NOMO-1 (cell line): ENCODE results near the gene MED9.
"Not testable (repeated sequence)": the region's sequence is repeated elsewhere in the genome, so short reads cannot be mapped to it uniquely, and the experiment has no call there.

Source experiments
- DNase-seq, 2 experiments: peaks; one replicate each; lab custom pipeline; 2025; ENCODE audit not compliant: unreplicated experiment in 2 of 2; lab: John Stamatoyannopoulos, UW

The MED9 gene

DNA sequence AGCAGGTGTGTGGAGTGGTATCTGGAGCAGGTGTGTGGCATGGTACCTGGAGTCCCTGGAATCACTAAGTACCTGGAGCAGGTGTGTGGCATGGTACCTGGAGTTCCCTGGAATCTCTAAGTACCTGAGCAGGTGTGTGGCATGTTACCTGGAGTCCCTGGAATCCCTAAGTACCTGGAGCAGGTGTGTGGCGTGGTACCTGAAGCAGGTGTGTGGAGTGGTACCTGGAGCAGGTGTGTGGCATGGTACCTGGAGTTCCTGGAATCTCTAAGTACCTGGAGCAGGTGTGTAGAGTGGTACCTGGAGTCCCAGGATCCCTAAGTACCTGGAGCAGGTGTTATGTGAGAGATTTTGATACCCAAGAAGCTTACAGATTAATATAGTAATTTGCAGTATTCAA is 22.1 kb upstream of the MED9 start:
- DNase-seq, result not testable (repeated sequence)

DNA sequence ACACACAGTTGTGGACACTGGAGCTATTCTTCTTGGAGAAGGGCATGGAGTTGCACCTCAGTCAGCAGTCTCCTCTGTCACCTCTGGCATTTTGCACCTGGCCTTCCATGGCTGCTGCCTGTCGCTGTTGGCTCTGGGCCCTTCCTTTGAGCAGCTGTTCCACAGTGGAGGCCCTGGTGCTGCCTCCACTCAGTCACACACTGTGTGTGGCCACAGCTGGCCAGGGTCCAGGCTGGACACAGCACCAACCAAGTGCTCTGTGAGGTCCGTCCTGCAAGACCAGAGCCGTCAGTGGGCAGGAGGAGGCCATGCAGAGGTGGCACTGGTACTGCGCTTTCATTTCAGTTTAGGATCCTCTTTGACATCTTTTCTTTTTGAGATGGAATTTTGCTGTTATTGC is 21.6 kb upstream of the MED9 start:
- DNase-seq, result no peak

DNA sequence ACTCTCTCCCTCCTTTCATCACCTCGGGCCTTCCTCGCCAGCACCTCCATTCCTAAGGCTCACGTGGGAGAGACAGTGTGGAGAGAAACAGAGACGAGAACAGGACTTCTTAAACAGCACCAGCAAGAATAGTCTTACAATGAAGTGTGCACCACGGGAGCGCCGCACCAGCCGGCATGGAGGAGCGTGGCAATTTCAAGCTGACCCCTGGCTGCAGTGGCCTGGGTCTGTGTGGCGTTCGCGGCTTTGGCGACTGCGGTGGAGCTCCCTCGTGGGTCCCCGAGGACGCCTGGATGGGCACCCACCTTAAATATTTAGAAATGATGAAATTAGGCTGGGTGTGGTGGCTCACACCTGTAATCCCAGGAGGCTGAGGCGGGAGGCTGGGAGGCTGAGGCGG is 20.5 kb upstream of the MED9 start:
- no peak for DNase-seq

DNA sequence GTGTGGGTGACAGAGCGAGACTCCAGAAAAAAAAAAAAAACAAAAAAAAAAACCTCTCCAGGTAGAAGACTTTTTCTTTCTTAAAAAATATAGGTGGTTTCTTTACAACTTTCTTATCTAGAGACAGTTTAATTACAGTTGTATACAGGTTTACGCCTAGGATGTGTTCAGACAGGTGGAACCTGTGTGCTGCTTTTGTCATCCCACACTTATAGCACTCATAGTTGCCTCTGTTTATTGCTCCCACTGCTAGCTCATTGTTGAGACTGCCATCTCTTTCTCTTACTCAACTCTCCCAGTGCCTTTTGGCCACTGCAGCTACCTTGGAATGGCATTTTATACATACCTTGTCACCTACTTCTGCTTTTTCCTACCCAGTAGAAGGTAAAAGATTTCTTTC is 19.1 kb upstream of the MED9 start:
- DNase-seq, result no peak

DNA sequence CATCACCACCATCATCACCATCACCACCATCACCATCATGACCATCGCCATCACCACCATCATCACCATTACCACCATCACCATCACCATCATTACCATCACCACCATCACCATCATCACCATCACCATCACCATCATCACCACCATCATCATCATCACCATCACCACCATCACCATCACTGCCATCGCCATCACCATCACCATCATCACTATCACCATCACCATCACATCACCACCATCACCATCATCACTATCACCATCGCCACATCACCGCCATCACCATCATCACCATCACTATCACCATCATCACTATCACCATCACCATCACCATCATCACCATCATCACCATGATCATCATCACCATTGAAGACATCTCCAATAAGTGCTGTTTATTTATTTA is 16.8 kb upstream of the MED9 start:
- no peak for DNase-seq

DNA sequence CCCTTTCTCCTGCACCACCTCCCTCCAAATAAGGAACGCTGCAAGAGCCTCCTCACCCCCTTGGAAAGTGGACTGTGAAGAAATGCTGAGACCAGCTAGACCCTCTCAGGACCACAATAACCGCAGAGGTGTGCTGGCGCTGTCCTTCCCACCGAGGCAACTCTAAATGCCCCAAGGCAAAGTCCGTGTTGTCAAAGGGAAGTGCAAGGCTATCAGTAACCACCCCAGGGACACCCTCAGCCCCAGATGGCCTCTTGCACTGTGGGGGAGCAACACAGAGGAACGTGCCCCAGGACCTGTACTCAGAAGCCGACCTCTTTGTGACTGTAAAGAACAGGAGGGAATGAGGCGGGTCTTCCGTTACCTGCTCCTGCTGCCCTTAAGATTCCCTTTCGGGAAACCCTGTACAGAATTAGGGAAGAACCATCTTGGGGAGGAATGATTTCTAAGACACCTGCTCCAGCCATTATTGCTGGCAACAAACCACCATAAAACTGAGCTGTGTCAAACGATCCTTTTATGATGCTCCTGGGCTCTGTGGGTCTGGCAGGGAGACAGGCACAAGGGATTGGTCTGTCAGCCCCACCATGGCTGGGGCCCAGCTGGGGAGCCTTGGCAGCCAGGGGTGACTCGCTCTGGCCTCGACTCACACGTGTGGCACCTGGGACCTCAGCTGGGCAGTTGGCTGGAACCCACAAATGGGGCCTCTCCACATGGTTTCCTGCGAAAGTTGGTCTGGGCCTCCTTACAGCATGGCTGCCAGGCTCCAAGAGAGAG is 14.6 kb upstream of the MED9 start:
- DNase-seq, result no peak

DNA sequence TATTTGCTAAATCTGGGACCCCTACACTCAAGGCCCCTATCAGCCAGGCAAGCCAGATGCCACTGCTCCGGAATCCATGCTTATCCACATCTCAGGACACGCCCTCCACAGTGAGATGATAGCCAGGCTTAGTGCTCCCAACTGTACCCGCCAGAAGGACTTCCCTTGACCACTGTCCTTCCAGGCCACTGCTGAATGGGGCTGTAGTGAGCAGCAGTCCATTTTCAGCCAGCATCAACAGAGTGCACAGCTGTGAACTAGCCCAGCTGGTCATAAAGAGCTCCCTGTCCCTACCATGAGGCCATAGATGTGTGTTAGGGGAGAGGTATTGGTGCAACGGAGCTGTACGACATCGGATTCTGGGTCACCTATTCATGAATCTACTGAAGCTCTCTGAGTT is 13.0 kb upstream of the MED9 start:
- no peak for DNase-seq

DNA sequence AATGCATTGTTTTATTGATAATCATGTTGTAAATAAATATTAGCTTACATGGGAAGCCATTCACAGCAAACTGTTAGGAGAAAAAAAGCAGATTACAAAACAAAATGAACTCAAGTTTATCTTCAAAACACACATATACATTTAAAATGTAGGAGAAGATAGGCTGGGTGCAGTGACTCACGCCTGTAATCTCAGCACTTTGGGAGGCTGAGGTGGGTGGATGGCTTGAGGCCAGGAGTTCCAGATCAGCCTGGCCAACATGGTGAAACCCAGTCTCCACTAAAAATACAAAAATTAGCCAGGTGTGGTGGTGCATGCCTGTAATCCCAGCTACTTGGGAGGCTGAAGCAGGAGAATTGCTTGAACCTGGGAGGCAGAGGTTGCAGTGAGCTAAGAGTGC is 10.9 kb upstream of the MED9 start:
- not testable (repeated sequence) for DNase-seq

DNA sequence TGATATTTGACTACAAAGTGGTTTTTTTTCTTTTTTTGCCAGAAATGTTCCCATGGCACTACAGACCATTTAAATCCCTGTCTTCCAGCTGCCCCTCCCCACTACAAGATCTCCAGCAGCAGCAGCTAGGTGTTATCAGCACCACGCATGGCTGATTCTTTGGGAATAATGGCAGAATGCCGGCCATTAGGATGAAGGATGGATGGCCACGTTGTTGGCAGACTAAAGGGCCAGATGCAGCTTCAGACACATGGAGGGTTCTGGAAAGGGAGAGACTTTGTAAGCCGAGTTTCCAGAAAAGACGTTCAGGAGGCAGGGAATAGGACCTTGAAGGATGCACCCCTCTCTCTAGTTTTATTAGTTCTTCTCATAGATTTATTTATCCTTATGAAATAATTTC is 10.3 kb upstream of the MED9 start:
- no peak for DNase-seq

DNA sequence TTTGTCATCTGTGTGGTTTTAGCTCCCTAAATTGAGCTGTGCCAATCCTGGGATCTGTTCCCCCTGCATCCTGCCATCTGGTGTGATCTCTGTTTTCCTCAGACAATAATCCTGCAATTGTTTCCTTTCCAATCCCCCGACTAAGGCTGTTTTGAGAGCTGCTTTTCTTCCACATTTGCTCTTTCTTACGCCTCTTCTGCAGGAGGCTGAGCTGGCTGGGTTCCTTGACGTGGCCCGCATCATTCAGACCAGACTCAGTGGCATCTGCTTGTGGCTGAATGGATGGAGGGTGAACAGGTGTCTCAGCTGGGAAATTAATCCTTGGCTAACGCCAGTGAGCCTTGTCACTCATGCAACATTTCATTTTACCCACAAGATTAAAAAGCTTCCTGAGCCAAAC is 9.8 kb upstream of the MED9 start:
- no peak for DNase-seq

DNA sequence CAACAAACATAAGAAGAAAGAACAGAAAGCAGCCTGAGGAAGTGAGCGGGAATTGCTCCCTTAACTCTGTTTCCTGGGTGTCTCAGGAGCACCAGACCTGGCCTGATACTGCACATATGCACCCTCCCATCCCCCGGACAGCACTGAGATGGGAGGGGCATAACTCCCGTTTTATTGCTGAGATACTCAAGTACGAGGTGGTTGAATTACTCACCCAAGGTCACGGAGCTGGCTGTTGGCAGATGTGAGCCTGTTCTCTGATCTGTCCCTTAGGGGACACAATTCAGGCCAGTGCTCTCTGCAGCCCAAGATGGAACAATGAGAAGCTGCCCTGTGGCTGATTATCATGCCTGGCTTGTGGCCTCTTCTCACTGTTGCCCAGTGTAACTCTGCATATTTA is 9.1 kb upstream of the MED9 start:
- no peak for DNase-seq

DNA sequence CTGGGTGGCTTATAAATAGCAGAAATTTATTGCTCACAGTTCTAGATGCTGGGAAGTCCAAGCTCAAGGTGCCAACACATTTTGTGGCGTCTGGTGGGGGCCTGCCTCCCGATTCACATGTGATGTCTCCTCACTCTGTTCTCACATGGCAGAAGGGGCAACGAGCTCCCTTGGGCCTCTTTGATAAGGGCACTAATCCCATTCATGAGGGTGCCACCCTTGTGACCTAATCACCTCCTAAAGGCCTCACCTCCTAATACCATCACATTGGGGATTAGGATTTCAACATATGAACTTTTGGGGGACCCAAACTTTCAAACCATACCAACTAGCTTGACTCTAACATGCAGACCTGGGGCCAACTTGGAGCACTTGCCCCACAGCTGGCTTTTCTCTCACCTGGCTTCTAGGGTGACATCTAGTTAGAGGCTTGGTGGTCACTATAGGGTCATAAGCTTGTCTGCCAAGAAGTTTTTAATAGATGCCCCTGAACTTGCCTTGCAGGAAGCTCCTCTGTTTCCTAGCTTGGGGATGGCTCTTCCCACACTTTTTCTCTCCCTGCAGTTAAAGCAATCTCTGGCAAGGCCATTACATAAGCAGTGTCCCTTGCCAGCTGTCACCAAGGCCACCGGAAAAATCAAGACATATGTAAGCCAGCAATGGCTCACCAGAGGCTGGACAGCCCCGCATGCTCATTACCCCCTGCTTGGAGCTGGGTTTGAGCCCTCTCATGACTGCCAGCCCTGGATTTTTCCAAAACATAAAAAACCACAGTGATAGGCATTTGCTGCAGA is 8.4 kb upstream of the MED9 start:
- DNase-seq, result no peak

DNA sequence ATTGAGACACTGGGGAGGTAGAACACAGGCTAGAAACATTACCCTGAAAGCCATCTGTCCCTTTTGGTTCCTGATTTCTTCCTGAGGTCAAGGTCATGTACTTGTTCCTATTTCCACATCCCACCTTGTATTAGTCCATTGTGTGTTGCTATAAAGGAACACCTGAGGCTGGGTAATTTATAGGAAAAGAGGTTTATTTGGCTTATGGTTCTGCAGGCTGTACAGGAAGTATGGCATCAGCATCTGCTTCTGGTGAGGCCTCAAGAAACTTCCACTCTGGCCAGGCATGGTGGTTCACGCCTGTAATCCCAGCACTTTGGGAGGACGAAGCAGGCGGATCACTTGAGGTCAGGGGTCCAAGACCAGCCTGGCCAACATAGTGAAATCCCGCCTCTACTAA is 7.4 kb upstream of the MED9 start:
- no peak for DNase-seq

DNA sequence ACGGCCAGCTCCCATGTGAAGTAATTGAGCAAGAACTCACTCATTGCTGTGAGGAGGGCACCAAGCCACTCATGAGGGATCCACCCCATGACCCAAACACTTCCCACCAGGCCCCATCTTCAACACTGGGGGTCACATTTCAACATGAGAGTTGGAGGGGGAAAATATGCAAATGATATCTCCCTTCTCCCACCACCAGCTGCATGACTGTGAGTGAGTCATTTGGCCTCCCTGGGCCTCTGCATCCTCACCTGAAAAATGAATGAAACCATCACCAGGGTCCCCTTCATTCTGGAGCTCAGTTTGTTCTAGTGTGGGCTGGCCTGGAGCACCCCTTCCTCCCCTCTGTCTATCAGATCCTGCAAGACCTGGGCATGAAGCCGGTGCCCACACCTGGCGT is 6.8 kb upstream of the MED9 start:
- no peak for DNase-seq

DNA sequence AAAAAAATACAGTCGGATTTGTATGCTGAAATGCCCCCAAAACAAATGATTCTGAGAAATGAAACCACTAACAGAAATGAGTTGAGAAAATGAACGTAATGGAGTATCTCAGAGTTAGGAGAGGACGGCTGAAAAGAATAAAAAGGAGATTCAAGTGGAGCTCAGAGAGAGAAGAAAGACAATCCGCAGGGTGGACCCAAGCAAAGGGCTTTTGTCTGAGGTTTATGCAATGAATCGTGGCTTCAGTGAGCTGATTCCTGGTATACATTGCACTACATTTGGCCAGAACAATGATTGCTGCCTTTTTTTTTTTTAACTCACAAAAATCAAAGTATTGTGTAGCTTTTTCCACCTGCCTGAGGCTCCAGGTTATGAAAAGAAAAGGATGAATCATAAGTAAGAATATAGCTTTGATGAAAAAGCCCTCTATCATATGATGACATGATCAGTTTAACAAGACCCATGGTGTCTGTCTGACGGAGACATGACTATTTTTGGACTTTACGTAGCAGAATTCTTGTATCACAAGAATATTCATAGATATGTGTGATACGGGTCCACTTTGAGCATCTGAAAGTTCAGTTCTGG is 4.4 kb upstream of the MED9 start:
- DNase-seq, result peak in 1 of 2 experiments; percentile 49

DNA sequence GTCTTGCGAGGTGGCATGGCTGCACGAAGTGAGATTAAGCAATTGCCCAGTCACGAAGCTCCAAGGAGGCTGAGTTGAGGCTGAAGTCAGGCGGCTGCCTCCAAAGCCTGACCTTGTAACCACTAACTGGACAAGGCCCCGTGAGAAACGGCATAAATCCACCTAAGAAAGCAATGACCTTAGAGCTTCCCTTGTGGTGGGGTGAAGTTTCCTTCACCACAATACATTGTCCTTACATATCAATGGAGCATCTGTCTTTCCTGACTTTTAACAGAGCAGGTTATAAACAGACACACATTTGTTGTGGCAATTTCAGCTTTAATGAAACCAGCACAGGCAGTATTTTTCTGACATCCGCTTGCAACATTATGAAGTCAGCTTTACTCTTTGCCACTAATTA is 2.5 kb upstream of the MED9 start:
- peak; percentile 87 to 96 for DNase-seq

DNA sequence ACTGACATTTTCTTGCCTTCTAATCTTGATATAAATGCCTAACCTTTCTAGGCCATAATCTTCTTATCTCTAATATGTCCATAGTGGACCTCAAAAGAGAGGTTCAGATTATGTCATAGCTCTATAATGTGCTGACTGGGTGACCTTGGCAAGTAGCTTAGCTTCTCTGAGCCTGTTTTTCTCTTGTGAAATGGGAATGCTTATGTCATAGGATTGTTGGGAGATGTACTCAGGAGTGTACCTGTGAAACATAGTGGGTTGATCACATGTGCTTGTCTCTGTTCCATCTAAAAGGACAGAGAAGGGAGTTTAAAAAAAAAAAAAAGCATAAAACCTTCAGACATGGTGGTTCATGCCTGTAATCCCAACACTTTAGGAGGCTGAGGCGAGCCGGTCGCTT is 2.4 kb downstream of the MED9 start:
- no peak for DNase-seq

DNA sequence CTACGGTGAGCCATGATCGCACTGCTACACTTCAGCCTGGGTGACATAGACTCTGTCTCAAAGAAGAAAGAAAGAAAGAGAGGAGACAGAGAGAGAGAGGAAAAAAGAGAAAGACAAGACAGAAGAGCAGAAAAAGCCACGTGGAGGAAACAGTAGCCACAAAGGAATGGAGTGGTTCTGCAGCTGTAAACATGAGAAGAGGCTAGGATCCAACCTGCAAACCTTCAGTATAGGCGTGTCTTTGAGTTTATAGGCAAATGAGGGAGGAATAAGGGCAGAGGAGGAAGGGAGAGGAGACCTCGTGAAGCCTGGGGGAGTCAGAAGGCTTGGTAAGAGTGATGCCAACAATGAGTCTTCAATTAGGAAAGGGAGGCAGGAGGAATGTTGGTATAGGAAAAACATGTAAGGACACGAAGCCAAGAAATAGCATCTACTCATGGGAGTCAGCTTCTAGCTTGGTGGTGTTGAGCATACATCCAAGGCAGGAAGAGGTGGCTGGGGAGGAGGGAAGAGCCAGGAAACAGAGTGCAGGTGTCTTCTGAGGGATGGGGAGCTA is 3.9 kb downstream of the MED9 start:
- no peak for DNase-seq

DNA sequence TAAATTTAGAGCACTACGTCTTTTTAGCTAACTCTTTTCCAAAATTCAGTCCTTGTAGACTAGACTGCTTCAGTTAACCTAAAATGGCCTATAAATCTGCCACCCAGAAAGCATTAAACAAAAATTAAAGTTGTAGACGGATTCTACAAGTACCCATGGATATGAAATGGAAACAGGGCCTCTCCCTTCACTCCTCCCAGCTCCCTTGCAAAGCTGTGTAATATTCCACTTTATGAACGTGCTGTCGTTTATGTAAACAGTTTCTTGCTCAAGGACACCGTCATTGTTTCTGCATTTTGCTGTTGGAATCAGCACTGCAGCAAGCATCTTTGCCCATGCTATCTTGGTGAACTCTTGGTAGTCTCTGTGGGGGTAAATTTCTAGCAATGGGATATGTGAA is 5.1 kb downstream of the MED9 start:
- DNase-seq, result no peak

DNA sequence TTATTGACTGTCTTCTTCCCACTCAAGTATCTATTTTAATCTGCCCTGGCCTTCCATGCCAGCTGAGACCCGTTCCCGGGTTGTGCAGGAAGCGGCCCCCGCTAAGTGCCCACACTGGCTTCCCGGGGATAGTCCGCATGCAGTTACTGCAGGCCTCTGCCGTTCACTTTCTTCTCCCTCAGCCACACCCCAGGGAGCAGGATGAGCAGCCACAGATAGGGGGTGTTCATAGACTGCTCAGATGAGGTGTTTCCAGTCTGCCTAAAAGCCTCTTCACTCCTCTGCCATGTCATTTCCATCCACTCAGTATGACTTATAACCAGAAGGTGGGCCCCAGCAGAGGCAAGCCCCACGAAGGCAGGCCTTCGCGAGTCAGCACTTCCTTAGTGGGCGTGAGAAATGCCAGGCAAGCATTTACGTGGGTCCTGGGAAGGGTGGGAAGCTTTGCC is 7.7 kb downstream of the MED9 start:
- DNase-seq, result no peak

DNA sequence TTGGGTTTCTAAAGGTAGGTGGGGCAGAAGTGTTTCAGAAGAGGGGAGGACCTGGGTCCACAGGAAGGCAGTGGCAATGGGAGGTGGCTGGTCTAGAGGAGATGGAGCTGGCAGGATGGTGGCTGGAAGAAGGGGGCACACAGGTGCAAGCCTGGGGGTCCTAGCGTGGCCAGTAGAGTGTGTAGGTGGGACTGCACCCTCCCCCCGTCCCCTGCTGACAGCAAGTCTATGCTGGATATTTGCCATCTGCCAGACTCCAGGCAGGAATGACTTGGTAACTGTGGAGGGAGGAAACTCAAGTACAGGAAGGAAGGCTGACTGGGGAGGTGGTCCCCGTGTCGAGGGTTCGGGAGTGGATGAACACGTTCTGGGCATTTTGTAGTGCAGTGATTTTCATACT is 8.6 kb downstream of the MED9 start:
- no peak for DNase-seq

DNA sequence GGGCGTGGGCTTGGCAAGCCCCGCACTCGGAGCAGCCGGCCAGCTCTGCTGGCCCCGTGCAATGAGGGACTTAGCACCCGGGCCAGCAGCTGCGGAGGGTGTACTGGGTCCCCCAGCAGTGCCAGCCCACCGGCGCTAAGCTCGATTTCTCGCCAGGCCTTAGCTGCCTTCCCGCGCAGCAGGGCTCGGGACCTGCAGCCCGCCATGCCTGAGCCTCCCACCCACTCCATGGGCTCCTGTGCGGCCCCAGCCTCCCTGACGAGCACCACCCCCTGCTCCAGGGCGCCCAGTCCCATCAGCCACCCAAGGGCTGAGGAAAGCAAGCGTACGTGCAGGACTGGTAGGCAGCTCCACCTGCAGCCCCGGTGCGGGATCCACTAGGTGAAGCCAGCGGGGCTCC is 9.6 kb downstream of the MED9 start:
- not testable (repeated sequence) for DNase-seq
